ENCODE measurements around the gene MINDY4. TPM values are rescaled to one million over a fixed set of nuclear protein-coding genes. Genes with fewer than 3 reads are reported as not detected.
A peak's percentile ranks its signal among the peaks of the same experiment; 100 is the strongest.

MINDY4 gene
- total and polyA plus RNA-seq, 2 of the 4 experiments (the other 2 are of a cell fraction), result 1.8 to 3.6 TPM

GRCh38 chr7:30913821-30914515, 142.8 kb downstream of the MINDY4 start (continued):
- TF ChIP-seq SMC3 (IDR thresholded peaks at IDR 0.05; ENCODE audit: low read depth, low read length), result no peak

- no peak overlapping the region for H3K4me3 ChIP-seq (ENCODE audit: insufficient read depth, low read depth, low read length)
- H2AFZ ChIP-seq (replicated peaks; ENCODE audit: low read length, poor library complexity), result peak overlapping the region; percentile 70
- in situ Hi-C loops (cut with MboI; ENCODE audit: low sequenced_read_pairs), result no loop called here
- H4K91ac ChIP-seq (ENCODE audit: insufficient read depth, low read depth, low read length), result peak overlapping the region; percentile 38; the same call in 1 of the 2 replicates
- dilution Hi-C loops (cut with HindIII; ENCODE audit: low sequenced_read_pairs, unreplicated experiment), result no loop called here
- ATAC-seq (ENCODE audit: low read depth), result peak; percentile 53
- peak overlapping the region; percentile 61; the same call in 1 of the 3 replicates for H2BK15ac ChIP-seq (ENCODE audit: low read depth, low read length)
- no peaks in the 10 kb centered on the region for H3K9me3 ChIP-seq (ENCODE audit: control insufficient read depth, insufficient read depth, low read length)
- no peak overlapping the region for H3K4me2 ChIP-seq (ENCODE audit: low read depth, low read length)
- H2BK5ac ChIP-seq (ENCODE audit: low read depth, low read length, poor library complexity, severe bottlenecking), result no peak overlapping the region
- H4K5ac ChIP-seq (ENCODE audit: low read depth, low read length), result no peak overlapping the region
- H3K18ac ChIP-seq (ENCODE audit: low read depth, low read length), result no peak overlapping the region
- peak; percentile 33 for DNase-seq
- TF ChIP-seq CEBPB (IDR thresholded peaks at IDR 0.05; ENCODE audit: low read depth, low read length), result no peak
- TF ChIP-seq RFX5 (IDR thresholded peaks at IDR 0.05; ENCODE audit: low read depth, low read length), result no peak
- TF ChIP-seq SMC3 (IDR thresholded peaks at IDR 0.05; ENCODE audit: low read depth, low read length), result no peak
- no peak for TF ChIP-seq RCOR1 (IDR thresholded peaks at IDR 0.05; ENCODE audit: insufficient replicate concordance, low read length)
- TF ChIP-seq MXI1 (IDR thresholded peaks at IDR 0.05; ENCODE audit: borderline replicate concordance, low read depth, low read length), result no peak
- no peak for TF ChIP-seq BHLHE40 (IDR thresholded peaks at IDR 0.05; ENCODE audit: low read depth, low read length)
- TF ChIP-seq CHD1 (IDR thresholded peaks at IDR 0.05; ENCODE audit: low read depth, low read length), result no peak
- TF ChIP-seq ELK1 (IDR thresholded peaks at IDR 0.05; ENCODE audit: borderline replicate concordance, low read depth, low read length), result no peak
- no peak for TF ChIP-seq POLR2A (IDR thresholded peaks at IDR 0.05; ENCODE audit: low read depth, low read length)
- no peak for TF ChIP-seq RAD21 (IDR thresholded peaks at IDR 0.05; ENCODE audit: low read length)
- no peak for TF ChIP-seq MAFK (IDR thresholded peaks at IDR 0.05; ENCODE audit: low read depth, low read length)
- TF ChIP-seq NFE2L2 (IDR thresholded peaks at IDR 0.05; ENCODE audit: low read depth, low read length), result no peak
- TF ChIP-seq USF2 (IDR thresholded peaks at IDR 0.05; ENCODE audit: low read depth, low read length), result no peak
- no peak for TF ChIP-seq MAZ (IDR thresholded peaks at IDR 0.05; ENCODE audit: borderline replicate concordance, low read depth, low read length)
- POLR2A ChIA-PET (ENCODE audit: unreplicated experiment), result no interaction called here
- H3K4ac ChIP-seq (ENCODE audit: low read depth, low read length), result peak overlapping the region; percentile 64; the same call in 1 of the 2 replicates
- peaks cover 3% of the 10 kb centered on the region; the same call in 1 of the 2 replicates for H3K27me3 ChIP-seq (ENCODE audit: control insufficient read depth, insufficient read depth, low read length)
- no CpG with 5 or more reads among the region's 4 CpGs for WGBS, 2 experiments (ENCODE audit: extremely low coverage in 2 of 2, insufficient read length in 1 of 2)
- H4K20me1 ChIP-seq (ENCODE audit: insufficient read depth, low read length), result no peaks in the 10 kb centered on the region
- peak overlapping the region; percentile 90; the same call in 1 of the 2 replicates for H2AK5ac ChIP-seq (ENCODE audit: low read depth, low read length)
- H2AK9ac ChIP-seq (replicated peaks; ENCODE audit: low read depth, low read length, poor library complexity), result peak overlapping the region; percentile 8
- H3K56ac ChIP-seq (ENCODE audit: extremely low read depth, insufficient read depth, low read length), result no peak overlapping the region
- no peaks in the 10 kb centered on the region for H3K36me3 ChIP-seq (ENCODE audit: control insufficient read depth, insufficient read depth, low read length)
- H3K9ac ChIP-seq (ENCODE audit: low read depth, low read length), result no peak overlapping the region
- peak overlapping the region; percentile 82 for H2BK120ac ChIP-seq (ENCODE audit: low read depth, low read length)
- 0 out of 4 replicates have a peak overlapping the region, but pooled peaks have one; percentile 59 to 71 for H4K8ac ChIP-seq (ENCODE audit: low read depth in 2 of 2, low read length in 2 of 2)
- peak overlapping the region; percentile 82; the same call in 1 of the 2 replicates for H2BK20ac ChIP-seq (ENCODE audit: low read depth, low read length)
- H3K23ac ChIP-seq (ENCODE audit: low read depth, low read length), result peak overlapping the region; percentile 72; the same call in 1 of the 2 replicates
- no peaks in the 10 kb centered on the region for H3K79me1 ChIP-seq (ENCODE audit: low read depth in 1 of 2, low read length in 2 of 2)
- H3K4me1 ChIP-seq (ENCODE audit: control insufficient read depth, insufficient read depth, low read length), result 0 out of 2 replicates have a peak, but pooled peaks cover 2% of the 10 kb centered on the region
- H3K14ac ChIP-seq (replicated peaks; ENCODE audit: low read depth, low read length), result peak overlapping the region; percentile 48
- peaks cover 4% of the 10 kb centered on the region; the same call in 1 of the 2 replicates for H3K9me1 ChIP-seq (ENCODE audit: insufficient read depth, low read length)
- intact Hi-C loops (cut with micrococcal nuclease), result no loop called here
- H3K27ac ChIP-seq (ENCODE audit: insufficient read depth, low read length), result no peak overlapping the region
- BruUV-seq (replicated peaks), result no TSS peak
- CTCF ChIA-PET, result interaction anchor here (1.5 kb wide), 1 partner anchor 24 kb away, joined by 6 read pairs; no protein-coding TSS in a partner anchor
Measured at GRCh38 chr7:30914596-30914995, 143.4 kb downstream of the MINDY4 start.

Measured in IMR-90 (cell line).